ENCODE measurements around the gene TMEM208.

Gene TMEM208

DNA sequence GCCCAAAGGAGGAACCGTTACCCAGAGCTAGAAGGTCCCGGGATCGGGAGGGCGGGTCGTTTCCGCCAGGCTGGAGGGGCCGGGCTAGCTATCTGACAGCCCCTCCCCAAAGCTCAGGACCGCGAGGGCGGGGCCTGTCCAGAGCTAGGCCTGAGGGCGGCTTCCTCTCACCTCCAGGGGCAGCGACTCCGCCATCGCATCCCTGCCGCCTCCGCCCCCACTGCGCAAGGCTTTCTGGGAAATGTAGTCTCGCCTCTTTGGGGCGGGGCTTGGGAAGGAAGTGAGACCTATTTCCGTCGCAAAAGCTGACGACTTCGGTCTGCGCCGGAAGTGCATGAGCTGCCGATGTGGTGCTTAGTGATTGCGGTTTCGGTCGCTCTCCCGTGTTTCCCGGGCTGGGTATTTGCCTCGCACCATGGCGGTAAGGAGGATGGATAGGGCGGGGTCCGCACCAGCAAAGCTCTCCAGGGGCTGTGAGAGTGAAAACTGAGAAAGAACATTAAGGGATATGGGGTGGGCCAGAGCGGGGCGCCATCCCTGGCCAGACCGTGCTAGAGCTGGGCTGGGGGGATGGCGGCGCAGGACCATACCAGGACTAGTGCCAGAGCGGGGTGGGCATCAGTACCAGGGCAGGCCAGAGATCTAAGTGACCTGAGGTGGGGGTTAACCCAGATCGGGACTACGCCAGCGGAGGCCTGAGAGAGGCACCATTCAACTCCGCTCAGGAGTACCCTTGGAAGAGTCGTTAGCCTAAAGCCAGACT is at the start of gene TMEM208:
Gene TMEM208 (plus strand): TSS at position 327 of the 763 bp plus-strand sequence. CDS start 89 bp downstream, at position 416.
- peak; percentile 100 for DNase-seq

DNA sequence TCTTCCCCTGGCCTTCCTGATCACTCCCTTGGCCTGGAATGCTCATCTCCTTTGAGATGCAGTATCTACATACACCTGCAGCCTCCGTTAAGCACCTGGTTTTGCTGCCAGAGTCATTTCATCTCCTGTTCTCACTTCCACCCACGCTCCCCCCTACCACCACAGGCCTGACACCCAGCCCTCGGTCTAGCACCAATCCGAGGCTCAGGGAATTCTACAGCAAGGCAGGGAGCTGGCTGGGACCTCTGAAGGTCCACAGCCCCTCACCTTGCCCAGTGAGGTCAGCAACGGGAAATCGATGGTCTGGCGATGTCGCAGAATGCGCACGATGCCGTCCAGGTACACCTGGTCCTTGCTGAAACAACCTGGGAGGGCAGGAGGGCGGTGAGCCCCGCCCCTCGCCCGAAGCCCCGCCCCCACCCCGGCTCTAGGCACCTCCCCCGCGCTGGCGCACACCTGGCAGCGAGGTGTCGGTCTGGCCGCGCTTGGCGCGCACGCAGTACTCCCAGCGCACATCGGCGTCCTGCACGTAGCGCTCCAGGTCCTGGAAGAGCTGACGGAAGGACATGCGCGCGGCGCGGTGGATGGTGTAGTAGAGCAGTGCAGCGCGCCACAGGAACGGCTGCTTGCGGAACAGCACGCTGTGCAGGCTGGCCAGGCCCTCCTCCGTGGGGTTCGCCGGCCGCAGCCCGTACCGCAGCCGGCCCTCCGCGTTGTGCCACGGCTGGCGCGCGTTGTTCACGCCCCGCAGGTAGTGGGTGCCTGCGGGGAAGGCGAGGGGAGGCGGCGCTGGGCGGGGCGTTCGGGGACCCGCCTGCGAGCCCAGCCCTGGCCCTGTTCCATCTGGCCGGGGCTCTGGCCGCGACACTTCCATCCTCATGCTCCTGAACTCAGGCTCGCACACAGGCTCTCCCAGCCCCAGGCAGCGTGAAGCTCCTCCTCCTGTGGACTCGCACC is 48.9 kb upstream of the TMEM208 start:
- DNase-seq, result peak; percentile 76

DNA sequence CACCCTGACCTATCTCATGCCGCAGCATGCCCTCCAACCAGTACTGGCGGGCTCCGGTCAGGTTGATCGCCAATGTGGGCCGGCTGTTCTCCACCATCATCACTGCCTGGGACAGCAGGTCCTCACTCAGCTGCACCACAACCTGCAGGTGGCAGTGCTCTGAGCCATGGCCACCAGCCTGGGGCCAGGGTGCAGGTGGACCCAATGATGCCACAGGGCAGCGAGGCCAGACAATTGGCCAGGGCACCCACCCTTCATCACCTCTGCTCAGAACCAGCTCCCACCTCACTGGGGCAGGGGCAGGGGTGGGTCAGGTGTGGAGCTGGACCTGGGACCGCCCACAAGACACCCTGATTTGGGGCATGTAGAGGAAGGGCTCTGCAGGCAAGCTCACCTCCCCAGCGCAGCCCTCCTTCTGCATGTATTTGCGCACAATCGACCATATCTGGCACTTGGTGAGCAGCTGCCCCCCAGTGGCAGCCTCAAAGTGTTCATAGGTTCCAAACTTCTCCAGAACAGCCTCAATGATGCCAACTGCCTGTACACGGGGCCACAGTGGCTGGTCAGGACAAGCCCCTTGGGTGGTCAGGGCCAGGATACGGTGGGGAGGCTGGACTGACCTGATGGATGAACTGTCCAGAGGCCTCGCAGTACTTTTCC is 47.4 kb upstream of the TMEM208 start:
- no peak for DNase-seq

DNA sequence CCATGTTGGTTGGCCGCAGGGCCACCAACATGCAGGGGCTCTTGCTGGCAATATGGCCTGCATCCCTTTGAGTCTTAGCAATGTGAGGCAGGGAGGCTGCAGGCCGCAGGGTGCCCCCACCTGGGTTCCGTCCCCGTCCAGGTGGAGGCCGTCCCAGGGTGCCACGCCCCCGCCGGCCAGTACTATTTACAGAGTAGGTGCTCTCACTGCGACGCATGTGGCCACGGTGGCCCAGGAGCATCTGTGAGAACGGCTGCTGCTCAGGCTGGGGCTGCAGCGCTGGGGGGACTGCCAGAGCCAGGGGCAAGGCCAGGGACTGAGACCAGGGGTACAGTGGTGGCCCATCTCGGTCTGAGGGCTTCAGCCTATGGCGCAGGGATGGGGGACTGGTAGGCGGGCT is 46.8 kb upstream of the TMEM208 start:
- DNase-seq, result no peak

DNA sequence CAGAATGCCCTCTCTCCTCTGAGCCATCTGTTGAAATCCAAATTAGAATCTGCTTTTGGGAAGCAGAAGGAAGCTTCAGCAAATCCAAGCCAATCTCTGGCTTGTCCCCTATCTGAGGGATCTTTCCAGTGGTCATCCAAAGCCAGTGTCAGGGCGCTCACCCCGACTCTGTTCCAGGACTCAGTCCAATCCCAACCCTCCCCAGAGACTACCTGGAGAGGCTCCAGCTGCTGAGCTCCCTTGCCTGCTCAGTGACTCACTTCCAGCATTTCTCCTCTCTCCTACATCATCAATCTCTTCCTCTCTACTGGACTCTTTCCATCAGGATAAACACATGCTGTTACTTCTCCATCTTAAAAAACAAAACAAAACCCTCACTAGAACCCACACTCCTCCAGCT is 45.6 kb upstream of the TMEM208 start:
- DNase-seq, result no peak

DNA sequence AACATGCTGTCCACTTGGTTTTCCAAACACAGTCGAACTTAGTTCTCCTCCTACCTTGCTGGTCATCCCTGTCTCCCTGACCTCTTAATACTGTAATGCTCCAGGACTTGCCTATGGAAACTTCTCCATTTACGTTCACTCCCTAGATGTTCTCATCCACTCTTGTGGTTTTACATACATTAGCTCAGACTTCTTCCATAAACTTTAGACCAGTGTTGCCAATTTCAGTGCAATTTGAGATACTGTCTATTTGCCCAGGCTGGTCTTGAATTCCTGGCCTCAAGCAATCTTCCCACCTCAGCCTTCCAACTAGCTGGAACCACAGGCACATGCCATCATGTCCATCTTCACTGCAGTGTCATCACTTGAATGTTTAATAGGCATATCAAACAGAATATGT is 44.6 kb upstream of the TMEM208 start:
- DNase-seq, result no peak

DNA sequence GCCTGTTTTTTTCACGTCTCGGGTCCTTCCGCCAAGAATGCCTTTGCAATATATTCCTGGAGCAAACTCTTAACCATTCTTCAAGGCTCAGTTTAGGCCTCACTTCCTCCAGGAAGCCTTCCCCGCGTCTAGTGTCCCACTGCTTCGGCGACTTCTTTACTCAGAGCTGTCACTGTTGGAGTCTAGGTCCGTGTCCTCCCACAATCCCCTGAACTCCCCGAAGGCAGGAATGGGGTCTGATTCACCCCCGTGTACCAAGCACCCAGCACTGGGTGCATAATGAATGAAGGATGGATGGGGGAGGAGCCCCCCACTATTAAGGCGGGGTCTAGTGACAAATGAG is 43.7 kb upstream of the TMEM208 start:
- DNase-seq, result no peak

DNA sequence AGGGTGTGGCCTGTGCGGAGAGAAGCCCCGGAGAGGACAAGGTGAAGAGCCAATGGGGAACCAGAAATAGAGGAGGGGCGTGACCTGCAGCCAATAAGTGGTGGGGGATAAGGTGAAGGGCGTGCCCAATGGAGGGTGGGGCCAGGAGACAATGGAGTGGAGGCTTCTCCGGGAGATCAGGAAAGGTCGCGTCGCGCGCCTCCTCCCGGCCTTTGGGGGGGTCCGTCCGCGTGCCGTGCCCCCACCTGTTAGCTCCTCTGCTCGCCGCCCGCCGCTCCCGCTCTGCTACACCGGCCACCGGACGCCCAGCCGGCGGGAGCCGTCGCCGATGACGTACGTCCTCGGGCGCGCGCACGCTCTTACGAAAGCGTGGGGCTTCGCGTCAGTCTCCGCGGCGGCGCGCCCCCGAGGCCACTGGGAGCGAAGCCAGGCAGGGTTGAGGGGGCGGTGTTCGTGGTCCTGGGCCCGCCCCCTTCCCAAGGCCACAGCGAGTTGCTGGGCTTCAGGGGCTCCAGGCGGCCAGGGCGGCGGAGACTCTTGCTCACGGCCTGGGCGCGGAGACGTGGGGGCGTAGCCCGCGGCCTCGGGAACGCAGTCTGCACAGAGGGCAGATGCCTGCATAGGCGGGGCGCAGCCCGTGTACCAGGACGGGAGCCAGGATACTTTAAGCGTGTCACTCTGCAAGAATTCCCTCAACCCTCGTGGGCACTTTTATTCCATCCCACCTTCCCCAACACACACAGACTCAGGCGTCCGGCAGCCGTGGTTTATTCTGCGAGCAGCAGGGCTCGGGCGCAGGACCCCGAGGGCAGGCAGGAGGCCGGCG is 43.1 kb upstream of the TMEM208 start, which contains the start of gene MATCAP1:
Gene MATCAP1 (minus strand): TSS at position 337 of the 826 bp plus-strand sequence. CDS start 3,353 bp downstream, outside the sequence.
- DNase-seq, result peak; percentile 99

DNA sequence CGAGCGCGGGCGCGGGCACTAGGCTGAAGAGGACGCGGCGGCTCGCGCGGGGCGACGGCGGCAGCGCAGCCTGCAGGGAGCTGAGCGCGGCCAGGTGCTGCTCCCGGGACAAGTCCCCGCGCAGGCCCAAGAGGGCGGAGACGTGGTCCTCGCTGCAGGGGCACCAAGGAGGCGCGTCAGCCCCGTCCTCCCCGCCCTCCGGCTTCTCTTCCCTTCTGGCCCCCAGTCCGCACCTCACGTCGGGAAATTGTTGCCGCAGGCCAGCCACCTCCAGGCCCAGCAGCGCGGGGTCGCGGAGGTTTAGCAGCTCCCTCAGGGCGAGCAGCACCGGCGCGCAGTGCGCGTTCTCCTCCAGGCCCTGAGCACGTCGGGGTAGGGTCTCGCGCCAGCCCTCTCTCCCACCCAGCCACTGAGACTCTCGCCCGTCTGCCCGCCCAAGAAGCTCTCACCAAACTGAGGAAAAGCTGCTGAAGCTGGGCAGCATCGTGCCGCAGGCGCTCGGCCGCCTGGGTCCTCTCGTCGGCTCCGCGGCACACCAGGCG is 42.4 kb upstream of the TMEM208 start:
- DNase-seq, result no peak

DNA sequence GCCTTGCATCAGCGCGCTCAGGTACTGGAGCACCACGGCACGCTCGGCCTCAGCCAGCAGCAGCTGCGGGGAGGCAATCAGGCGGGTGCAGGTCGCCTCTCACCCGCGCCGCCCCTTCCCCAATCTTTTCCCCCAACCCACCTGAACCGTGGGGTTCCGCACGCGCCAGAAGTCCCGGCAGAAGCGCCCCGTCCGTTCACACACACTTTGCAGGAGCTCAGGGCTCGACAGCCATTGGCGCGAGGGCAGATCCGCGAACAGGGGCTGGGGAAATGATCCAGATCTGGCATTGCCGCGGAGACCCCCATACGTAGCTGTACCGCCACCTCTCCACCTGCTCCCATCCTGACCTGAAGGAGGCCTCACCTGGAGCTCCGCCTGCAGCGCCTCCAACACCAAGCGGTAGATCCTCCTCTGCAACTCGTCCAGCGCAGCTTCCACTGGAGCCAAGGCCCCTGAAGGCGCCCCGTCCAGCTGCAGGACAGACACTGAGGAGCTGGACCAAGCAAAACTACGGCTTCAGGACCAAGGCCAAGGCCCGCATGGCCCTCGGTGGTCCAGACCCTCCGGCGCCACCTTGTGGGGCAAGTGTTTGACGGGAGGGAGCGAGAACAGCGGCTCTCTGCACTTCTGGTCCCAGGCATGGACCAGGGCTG is 41.8 kb upstream of the TMEM208 start:
- peak; percentile 95 for DNase-seq

DNA sequence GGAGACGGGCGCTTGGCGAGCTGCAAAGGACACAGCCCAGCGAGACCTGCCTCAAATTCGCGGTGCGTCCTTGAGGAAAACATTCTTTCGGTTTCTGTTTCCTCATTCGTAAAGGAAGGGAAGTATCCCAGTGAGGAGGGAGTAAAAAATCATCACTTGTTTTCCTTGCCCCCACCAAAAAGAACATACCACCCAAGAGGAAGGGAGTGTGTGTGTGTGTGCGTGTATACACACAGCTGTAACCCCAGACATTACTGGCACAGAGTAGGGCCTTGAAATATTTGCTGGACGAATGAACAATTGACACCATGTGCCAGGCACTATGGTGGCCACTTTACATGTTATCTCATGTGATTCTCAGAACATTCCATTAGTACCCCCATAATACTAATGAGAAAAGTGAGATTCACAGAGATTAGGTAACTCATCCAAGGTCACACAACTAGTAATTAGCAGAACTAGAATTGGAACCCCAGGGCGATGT is 41.2 kb upstream of the TMEM208 start:
- DNase-seq, result no peak

DNA sequence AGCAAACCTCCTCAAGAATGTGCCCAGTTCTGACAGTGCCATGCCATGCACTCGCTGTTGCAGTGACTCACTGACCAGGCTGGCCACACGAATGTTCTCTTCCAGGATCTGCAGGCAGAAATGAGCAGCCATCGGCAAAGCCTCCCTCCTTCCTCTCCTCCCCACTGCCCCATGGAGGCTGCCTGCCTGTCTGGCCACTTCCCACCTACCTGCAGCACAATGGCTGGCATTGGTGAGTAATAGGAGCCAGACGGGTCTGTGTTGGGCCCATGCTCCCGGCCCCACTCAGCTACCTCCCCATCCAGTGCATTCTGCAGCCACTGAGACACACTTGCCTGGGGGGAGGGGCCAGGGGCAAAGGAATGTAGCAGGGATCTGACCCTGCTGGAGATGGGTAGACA is 40.4 kb upstream of the TMEM208 start:
- no peak for DNase-seq

DNA sequence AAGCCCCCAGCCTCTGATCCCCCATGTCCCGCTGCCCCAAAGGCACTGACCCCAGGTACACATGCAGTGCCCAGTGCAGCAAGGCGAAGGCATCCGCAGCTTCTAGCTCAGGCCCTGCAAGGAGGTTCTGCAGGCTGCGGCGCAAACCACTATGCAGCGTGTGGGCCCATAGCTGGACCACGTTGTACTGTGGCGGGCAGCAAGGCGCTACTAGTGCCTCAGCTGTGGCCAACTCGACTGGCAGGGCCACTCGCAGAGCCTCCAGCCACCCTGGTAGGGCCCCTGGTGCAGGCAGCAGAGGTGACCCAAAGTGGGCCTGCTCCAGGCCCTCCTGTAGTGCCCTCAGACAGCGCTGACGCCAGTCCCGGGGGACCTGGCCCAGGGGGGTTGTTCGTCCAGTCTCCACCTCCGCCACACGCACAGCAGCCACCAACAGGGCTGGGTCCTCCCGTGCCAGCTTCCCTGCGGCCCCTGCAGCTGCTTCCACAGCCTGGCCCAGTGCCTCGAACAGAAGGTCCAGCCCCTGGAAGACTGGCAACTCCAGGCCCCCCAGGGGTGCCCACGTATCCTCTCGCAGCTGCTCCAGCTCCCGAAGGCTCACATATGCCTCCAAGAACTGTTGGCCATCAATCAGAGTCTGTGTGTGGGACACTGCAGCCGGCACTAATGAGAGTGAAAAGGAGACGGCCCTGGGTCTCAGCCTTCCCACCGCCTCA is 39.6 kb upstream of the TMEM208 start:
- DNase-seq, result no peak

DNA sequence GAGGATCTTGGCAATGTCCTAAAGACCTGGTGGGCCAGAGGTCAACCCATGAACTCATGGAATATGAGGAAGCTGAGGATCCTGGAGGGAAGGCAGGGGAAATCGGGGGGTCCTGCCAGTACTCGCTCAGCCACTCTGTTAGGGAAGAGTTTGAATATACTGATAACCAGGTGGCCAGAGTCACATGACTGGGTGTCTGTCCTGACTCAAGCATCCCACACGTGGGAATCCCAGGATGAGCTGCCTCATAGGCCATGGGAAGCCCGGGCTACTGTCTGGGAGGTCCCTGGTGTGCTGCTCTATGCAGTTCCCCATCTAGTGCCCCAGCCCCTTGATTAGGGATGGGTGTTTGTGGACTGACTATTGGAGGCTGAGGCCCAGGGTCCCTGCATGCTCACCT is 38.6 kb upstream of the TMEM208 start:
- no peak for DNase-seq

DNA sequence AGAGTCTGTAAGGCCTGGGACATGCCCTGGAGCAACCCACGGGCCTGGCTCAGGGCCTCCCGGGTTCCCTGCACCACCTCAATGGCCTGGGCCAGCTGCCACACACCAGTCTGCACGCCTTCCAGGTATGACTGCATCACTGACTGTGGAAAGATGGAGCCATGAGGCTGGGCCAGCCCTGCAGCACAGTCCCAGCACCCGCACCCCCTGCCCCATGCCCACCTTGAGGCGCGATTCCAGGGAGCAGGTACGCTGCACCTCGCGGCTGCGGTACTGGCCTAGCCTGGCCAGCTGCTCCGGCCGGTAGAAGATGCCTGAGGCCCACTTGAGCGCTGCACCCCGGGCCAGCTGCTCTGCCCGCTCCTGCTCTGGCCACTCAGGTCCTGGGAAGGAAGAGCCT is 38.1 kb upstream of the TMEM208 start:
- DNase-seq, result no peak

DNA sequence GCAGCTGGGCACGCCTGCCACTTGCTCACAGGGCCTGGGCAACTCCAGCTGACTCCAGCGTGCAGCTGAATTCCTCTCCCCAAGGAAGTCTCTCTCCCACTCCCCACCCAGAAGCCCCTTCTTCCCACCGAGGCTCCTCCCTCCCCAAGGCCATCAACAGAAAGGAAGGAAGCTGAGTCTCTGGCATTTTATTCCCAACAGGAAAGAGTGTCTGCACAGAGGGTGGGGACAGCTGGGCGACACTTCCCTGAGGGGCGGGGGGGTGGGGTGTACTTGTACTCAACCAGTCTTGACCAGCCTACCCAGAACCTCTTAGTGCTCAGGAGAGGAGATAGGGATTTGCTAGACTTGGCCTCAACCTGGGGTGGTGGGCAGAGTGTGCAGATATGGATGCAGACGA is 36.9 kb upstream of the TMEM208 start, which contains the start of gene EXOC3L1:
Gene EXOC3L1 (minus strand): TSS at position 96 of the 400 bp plus-strand sequence. CDS start 460 bp downstream, outside the sequence.
- no peak for DNase-seq

DNA sequence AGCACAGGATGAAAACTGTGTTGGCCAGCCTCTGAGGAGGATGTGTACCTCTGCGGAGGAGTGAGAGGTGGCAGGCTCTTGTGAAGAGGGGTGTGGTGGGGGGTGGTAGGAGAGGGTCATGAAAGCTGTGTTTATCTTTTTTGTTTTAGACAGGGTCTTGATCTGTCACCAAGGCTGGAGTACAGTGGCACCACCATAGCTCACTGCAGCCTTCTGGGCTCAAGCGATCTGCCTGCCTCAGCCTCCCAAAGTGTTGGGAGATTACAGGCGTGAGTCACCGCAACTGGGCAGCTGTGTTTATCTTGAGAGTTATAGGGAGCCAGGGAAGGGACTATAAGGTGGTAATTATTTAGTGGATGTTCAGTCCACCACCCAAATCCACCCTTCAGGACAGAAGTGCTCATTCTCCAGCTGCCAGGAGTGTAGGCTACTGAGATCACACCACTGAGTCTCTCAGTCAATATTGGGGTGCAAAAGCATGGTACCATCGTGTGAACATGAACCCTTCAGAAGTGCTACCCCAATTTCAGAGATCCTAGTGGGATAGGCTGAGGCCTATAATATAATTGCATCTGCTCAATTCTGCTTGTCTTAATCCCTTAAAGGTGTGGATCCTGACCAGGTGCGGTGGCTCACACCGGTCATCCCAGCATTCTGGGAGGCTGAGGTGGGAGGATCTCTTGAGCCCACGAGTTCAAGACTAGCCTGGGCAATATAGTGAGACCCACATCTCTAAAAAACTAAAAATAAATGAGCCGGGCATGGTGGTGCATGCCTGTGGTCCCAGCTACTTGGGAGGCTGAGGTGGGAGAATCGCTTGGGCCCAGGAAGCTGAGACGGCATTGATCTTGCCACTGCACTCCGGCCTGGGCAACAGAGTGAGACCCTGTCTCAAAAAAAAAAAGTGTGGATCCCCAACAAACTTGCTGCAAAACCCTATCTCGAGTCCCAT is 36.2 kb upstream of the TMEM208 start:
- DNase-seq, result no peak

DNA sequence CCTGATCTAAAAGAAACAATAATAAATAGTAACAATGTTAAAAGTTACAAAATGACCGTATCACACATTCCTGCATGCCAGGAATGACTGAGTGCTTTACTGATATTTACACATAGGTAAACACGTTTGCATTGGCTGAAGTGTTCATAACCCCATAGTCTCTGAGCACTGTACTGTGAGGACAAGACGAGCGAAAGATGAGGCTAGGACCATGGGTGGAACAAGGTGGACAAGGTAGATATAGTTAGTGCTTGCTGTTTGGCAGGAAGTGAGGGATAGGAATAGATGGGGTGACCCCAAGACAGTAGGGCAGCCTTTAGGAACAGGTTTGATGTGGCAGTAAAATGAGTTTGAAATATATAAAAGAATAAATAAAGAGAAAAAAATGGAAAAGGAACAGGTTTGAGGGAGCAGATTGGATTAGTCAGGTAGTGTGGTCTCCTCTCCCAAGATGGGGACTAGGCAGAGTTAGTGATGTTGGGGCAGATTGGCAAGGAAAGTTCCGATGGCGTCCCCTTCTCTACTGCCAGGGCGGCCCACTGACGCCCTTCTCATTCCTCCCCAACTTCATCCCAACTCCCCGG is 35.4 kb upstream of the TMEM208 start:
- DNase-seq, result no peak
